PFSK-1 (cell line): ENCODE measurements around the gene TMPRSS12.

Experiments
- FOXP2 ChIP-seq: optimal IDR thresholded peaks from 2 replicates; pipeline ENCODE3; 2011; ENCODE audit warnings: borderline replicate concordance, control low read depth, inconsistent platforms; ENCODE audit not compliant: insufficient read depth; ENCODE audit errors: extremely low read length, extremely low read depth
- POLR2AphosphoS5 ChIP-seq: IDR thresholded peaks from 2 replicates; pipeline ENCODE4 v1.6.1; 2012; ENCODE audit warnings: low read depth, mild to moderate bottlenecking, control low read depth, low read length, moderate library complexity
- REST ChIP-seq, 2 experiments: IDR thresholded peaks; 2 replicates each; pipeline versions ENCODE4 v1.6.1 to v1.8.0; 2011 to 2012; ENCODE audit warnings: low read depth in 2 of 2, low read length in 2 of 2, control low read depth in 1 of 2, inconsistent platforms in 1 of 2, mild to moderate bottlenecking in 1 of 2, moderate library complexity in 1 of 2; ENCODE audit not compliant: insufficient read depth in 1 of 2
- SIN3A ChIP-seq: IDR thresholded peaks from 2 replicates; pipeline ENCODE4 v1.6.1; 2012; ENCODE audit warnings: mild to moderate bottlenecking, low read length, moderate library complexity, borderline replicate concordance; ENCODE audit not compliant: insufficient read depth
- TAF1 ChIP-seq: IDR thresholded peaks from 2 replicates; pipeline ENCODE4 v1.6.1; 2012; ENCODE audit warnings: low read length, control low read depth, borderline replicate concordance; ENCODE audit not compliant: insufficient read depth

The TMPRSS12 gene

GRCh38 chr12:50820177-50820576, 22.5 kb upstream of the TMPRSS12 start:
- TF ChIP-seq SIN3A (no peak), FOXP2 (no peak), TAF1 (no peak), REST (IDR thresholded peaks at IDR 0.05; ENCODE audit: insufficient read depth in 1 of 2, low read depth in 2 of 2, low read length in 2 of 2) (no peak), POLR2AphosphoS5 (no peak)

GRCh38 chr12:50822082-50822481, 20.6 kb upstream of the TMPRSS12 start:
- TF ChIP-seq POLR2AphosphoS5: no peak
- TF ChIP-seq REST (IDR thresholded peaks at IDR 0.05; ENCODE audit: insufficient read depth in 1 of 2, low read depth in 2 of 2, low read length in 2 of 2): no peak
- TF ChIP-seq FOXP2: no peak
- no peak for TF ChIP-seq TAF1
- no peak for TF ChIP-seq SIN3A

GRCh38 chr12:50824914-50825313, 17.8 kb upstream of the TMPRSS12 start:
- TF ChIP-seq SIN3A: no peak
- no peak for TF ChIP-seq REST (IDR thresholded peaks at IDR 0.05; ENCODE audit: insufficient read depth in 1 of 2, low read depth in 2 of 2, low read length in 2 of 2)
- no peak for TF ChIP-seq POLR2AphosphoS5
- TF ChIP-seq TAF1: no peak
- no peak for TF ChIP-seq FOXP2

- no peak for TF ChIP-seq POLR2AphosphoS5
- no peak for TF ChIP-seq FOXP2
- no peak for TF ChIP-seq SIN3A
- no peak for TF ChIP-seq REST (IDR thresholded peaks at IDR 0.05; ENCODE audit: insufficient read depth in 1 of 2, low read depth in 2 of 2, low read length in 2 of 2)
- TF ChIP-seq TAF1: no peak
Observed at GRCh38 chr12:50825372-50825838, 17.3 kb upstream of the TMPRSS12 start.

- TF ChIP-seq TAF1 (no peak), SIN3A (no peak), POLR2AphosphoS5 (no peak), REST (IDR thresholded peaks at IDR 0.05; ENCODE audit: insufficient read depth in 1 of 2, low read depth in 2 of 2, low read length in 2 of 2) (no peak), FOXP2 (no peak)
Observed at GRCh38 chr12:50828121-50828520, 14.6 kb upstream of the TMPRSS12 start.
